H1 (cell line): ENCODE data around the gene PTPRCAP. TPM values are rescaled to one million over a fixed set of nuclear protein-coding genes. Genes with fewer than 3 reads are reported as not detected.

Experiments used
- CTCF ChIA-PET: fragments of 300-600 bp; sonication (Branson Sonifier 250); formaldehyde crosslinking; loops from one replicate; lab custom pipeline; 2021; ENCODE audit not compliant: partially characterized antibody; lab: Charles Lee
- POLR2A ChIA-PET: fragments of 300-600 bp; sonication (Branson Sonifier 250); formaldehyde crosslinking; loops from one replicate; lab custom pipeline; 2021; ENCODE audit warnings: inconsistent platforms; ENCODE audit not compliant: partially characterized antibody; lab: Charles Lee
- DNase-seq, 2 experiments: peaks; one replicate each; pipeline versions ENCODE4 v3.0.0 to v3.0.0-alpha.2; 2010 to 2022; ENCODE audit warnings: low spot score in 2 of 2, low read depth in 1 of 2, mixed read lengths in 1 of 2
- FAIRE-seq: peaks from 2 replicates; lab custom pipeline; 2011; peaks lifted over from hg19 to GRCh38; lab: Jason Lieb, UNC
- H2AFZ ChIP-seq: 2 replicates; pipeline ENCODE4 v1.8.1; 2012; ENCODE audit warnings: low read length, inconsistent platforms
- H2AK5ac ChIP-seq: 2 replicates; pipeline ENCODE4 v1.6.1; 2013; ENCODE audit warnings: low read depth, low read length
- H2BK120ac ChIP-seq: replicated peaks from 2 replicates; pipeline ENCODE3; 2013; ENCODE audit warnings: low read depth, low read length, inconsistent platforms
- H2BK12ac ChIP-seq: 2 replicates; pipeline ENCODE4 v1.6.1; 2013; ENCODE audit warnings: low read depth, low read length
- H2BK15ac ChIP-seq: 2 replicates; pipeline ENCODE4 v1.6.1; 2013; ENCODE audit warnings: low read length
- H2BK20ac ChIP-seq: 2 replicates; pipeline ENCODE4 v1.6.1; 2013; ENCODE audit warnings: low read length
- H2BK5ac ChIP-seq: 2 replicates; pipeline ENCODE4 v1.6.1; 2013; ENCODE audit warnings: low read depth, low read length
- H3K14ac ChIP-seq: 2 replicates; pipeline ENCODE4 v1.6.1; 2013; ENCODE audit warnings: inconsistent platforms; ENCODE audit not compliant: insufficient read length
- H3K18ac ChIP-seq: 2 replicates; pipeline ENCODE4 v1.6.1; 2013; ENCODE audit warnings: low read length; ENCODE audit errors: extremely low read depth
- H3K23ac ChIP-seq: 2 replicates; pipeline ENCODE4 v1.6.1; 2013; ENCODE audit warnings: inconsistent platforms; ENCODE audit not compliant: insufficient read length
- H3K23me2 ChIP-seq: 2 replicates; pipeline ENCODE4 v1.6.1; 2013; ENCODE audit warnings: low read depth, low read length
- H3K27ac ChIP-seq: 2 replicates; pipeline ENCODE4 v1.6.1; 2011; ENCODE audit warnings: low read depth, low read length, inconsistent platforms
- H3K27me3 ChIP-seq, 4 experiments: replicated peaks in 1 of 4; 1 replicate in 1 of 4; 2 replicates in 3 of 4; pipeline versions ENCODE4 v1.6.1 to v1.8.1; 2011 to 2013; ENCODE audit warnings: low read length in 3 of 4, mild to moderate bottlenecking in 3 of 4, inconsistent platforms in 2 of 4, mixed read lengths in 2 of 4, moderate library complexity in 1 of 4; ENCODE audit not compliant: control insufficient read depth in 3 of 4, insufficient read depth in 3 of 4; ENCODE audit errors: extremely low read depth in 1 of 4
- H3K36me3 ChIP-seq, 4 experiments: 2 replicates each; pipeline versions ENCODE4 v1.6.1 to v1.8.1; 2011 to 2013; ENCODE audit warnings: mild to moderate bottlenecking in 4 of 4, low read length in 3 of 4, moderate library complexity in 2 of 4, control low read depth in 1 of 4, inconsistent platforms in 1 of 4; ENCODE audit not compliant: insufficient read depth in 4 of 4, control insufficient read depth in 2 of 4
- H3K4ac ChIP-seq: replicated peaks from 2 replicates; pipeline ENCODE3; 2013; ENCODE audit warnings: low read length, low read depth, mixed read lengths, inconsistent platforms; ENCODE audit not compliant: insufficient read length
- H3K4me1 ChIP-seq, 4 experiments: replicated peaks in 1 of 4; 1 replicate in 1 of 4; 2 replicates in 3 of 4; pipeline versions ENCODE4 v1.6.1 to v1.8.1; 2011 to 2013; ENCODE audit warnings: low read length in 3 of 4, inconsistent platforms in 2 of 4, mixed read lengths in 1 of 4; ENCODE audit not compliant: insufficient read depth in 4 of 4, control insufficient read depth in 3 of 4
- H3K4me2 ChIP-seq, 2 experiments: 2 replicates each; pipeline versions ENCODE4 v1.6.1 to v1.8.1; 2011 to 2013; ENCODE audit warnings: low read depth in 2 of 2, low read length in 2 of 2, control low read depth in 1 of 2, inconsistent platforms in 1 of 2, mild to moderate bottlenecking in 1 of 2; ENCODE audit not compliant: insufficient read depth in 1 of 2
- H3K4me3 ChIP-seq, 4 experiments: fragments of 200-600, 300-600 bp in 1 of 4; sonication (generic), shearing (Covaris generic), sonication (Bioruptor Twin) in 1 of 4; 2 replicates each; pipeline versions ENCODE4 v1.5.1 to v1.8.1; 2011 to 2016; ENCODE audit warnings: low read length in 4 of 4, low read depth in 3 of 4, control low read depth in 2 of 4, inconsistent platforms in 2 of 4, mild to moderate bottlenecking in 2 of 4, mixed read lengths in 1 of 4, moderate library complexity in 1 of 4; ENCODE audit not compliant: insufficient read depth in 2 of 4; ENCODE audit errors: extremely low read depth in 1 of 4
- H3K56ac ChIP-seq: replicated peaks from 2 replicates; pipeline ENCODE3; 2013; ENCODE audit warnings: low read depth, mild to moderate bottlenecking, mixed read lengths, low read length, inconsistent platforms; ENCODE audit not compliant: insufficient read length
- H3K79me1 ChIP-seq: 2 replicates; pipeline ENCODE4 v1.6.1; 2013; ENCODE audit warnings: low read depth, low read length, control low read depth
- H3K79me2 ChIP-seq, 2 experiments: 2 replicates each; pipeline versions ENCODE4 v1.6.1 to v1.8.1; 2012 to 2013; ENCODE audit warnings: low read length in 2 of 2, mild to moderate bottlenecking in 2 of 2, inconsistent platforms in 1 of 2; ENCODE audit not compliant: insufficient read depth in 2 of 2, control insufficient read depth in 1 of 2
- H3K9ac ChIP-seq, 4 experiments: replicated peaks in 1 of 4; 1 replicate in 1 of 4; 2 replicates in 3 of 4; pipeline versions ENCODE4 v1.6.1 to v1.8.1; 2011 to 2013; ENCODE audit warnings: low read depth in 3 of 4, low read length in 3 of 4, control low read depth in 2 of 4, mild to moderate bottlenecking in 2 of 4, moderate library complexity in 2 of 4, inconsistent platforms in 1 of 4; ENCODE audit errors: extremely low read depth in 1 of 4
- H3K9me3 ChIP-seq, 2 experiments: 2 replicates each; pipeline versions ENCODE4 v1.6.1 to v1.8.1; 2012 to 2013; ENCODE audit warnings: mild to moderate bottlenecking in 2 of 2, moderate library complexity in 2 of 2, control low read depth in 1 of 2, inconsistent platforms in 1 of 2, low read depth in 1 of 2, low read length in 1 of 2, mixed read lengths in 1 of 2; ENCODE audit not compliant: insufficient read depth in 2 of 2
- H4K20me1 ChIP-seq, 2 experiments: replicated peaks in 1 of 2; 2 replicates each; pipeline versions ENCODE3 to v1.8.1; 2011 to 2013; ENCODE audit warnings: inconsistent platforms in 2 of 2, low read length in 2 of 2, mild to moderate bottlenecking in 1 of 2; ENCODE audit not compliant: insufficient read depth in 2 of 2, control insufficient read depth in 1 of 2
- H4K5ac ChIP-seq: 2 replicates; pipeline ENCODE4 v1.6.1; 2013; ENCODE audit warnings: low read length, low read depth, mixed read lengths, inconsistent platforms; ENCODE audit not compliant: insufficient read length
- H4K8ac ChIP-seq: 2 replicates; pipeline ENCODE4 v1.8.0; 2013; ENCODE audit warnings: mild to moderate bottlenecking, moderate library complexity, low read length, inconsistent platforms; ENCODE audit not compliant: insufficient read depth; ENCODE audit errors: extremely low read depth
- H4K91ac ChIP-seq: replicated peaks from 2 replicates; pipeline ENCODE3; 2013; ENCODE audit warnings: low read length, mixed read lengths, inconsistent platforms; ENCODE audit not compliant: insufficient read length
- CHD1 ChIP-seq: IDR thresholded peaks from 2 replicates; pipeline ENCODE4 v1.6.1; 2012; ENCODE audit warnings: low read depth, low read length, improper control_type of control experiment
- KDM5A ChIP-seq: fragments of 200-600 bp; IDR thresholded peaks from 2 replicates; pipeline ENCODE4 v1.7.1; 2012; ENCODE audit warnings: mild to moderate bottlenecking, low read length, inconsistent platforms, mixed read lengths
- POU5F1 ChIP-seq: IDR thresholded peaks from 2 replicates; pipeline ENCODE4 v1.6.1; 2011; ENCODE audit warnings: low read depth, mild to moderate bottlenecking, low read length, moderate library complexity
- SAP30 ChIP-seq: fragments of 300-600 bp; sonication (generic); IDR thresholded peaks from 2 replicates; pipeline ENCODE4 v1.7.1; 2012; ENCODE audit warnings: low read length, moderate library complexity, mild to moderate bottlenecking, inconsistent platforms; ENCODE audit not compliant: insufficient read depth, insufficient replicate concordance
- TAF1 ChIP-seq: IDR thresholded peaks from 2 replicates; pipeline ENCODE4 v1.6.1; 2011; ENCODE audit warnings: mild to moderate bottlenecking, low read depth, low read length
- WGBS, 2 experiments: shearing (Covaris generic) in 1 of 2; methylation state at CpG; one replicate each; pipeline versions ENCODE4 v1.1.6 to v1.1.7; 2013 to 2015; ENCODE audit warnings: low lambda C conversion rate in 2 of 2, mixed read lengths in 2 of 2, inconsistent platforms in 1 of 2, low coverage in 1 of 2, missing lambda C conversion rate in 1 of 2; ENCODE audit not compliant: insufficient replicate concordance in 2 of 2, insufficient coverage in 1 of 2, insufficient read length in 1 of 2; ENCODE audit errors: extremely low coverage in 1 of 2, missing lambda C conversion rate in 1 of 2; 5-methylcytosine and 5-hydroxymethylcytosine counted together
- polyA plus RNA-seq, 7 experiments: library from polyadenylated mRNA; depleted of rRNA in 3 of 7; stranded (reverse) in 5 of 7; unstranded in 2 of 7; fragments of >200 nt in 5 of 7; fragments of 200-250 nt in 2 of 7; gene quantifications; 1 replicate in 5 of 7; 2 replicates in 1 of 7; 4 replicates in 1 of 7; pipeline versions ENCODE4 v1.2.1 to v1.2.3, GENCODE V29; 2011 to 2013; ENCODE audit warnings: missing spikeins in 2 of 7, mixed read lengths in 2 of 7
- total RNA-seq: library from RNA; stranded (reverse); fragmentation: NEBNext Ultra II Directional; extraction: Animal tissue kit (Norgen Biotek cat#: 25700); gene quantifications from 2 replicates; pipeline ENCODE4 v1.2.1, GENCODE V29; 2021

The PTPRCAP gene
- total and polyA plus RNA-seq, 2 of the 8 experiments (the other 6 are each of a cell fraction or from before 2014, with no cell fraction given), result 0.78 to 6.7 TPM

GRCh38 chr11:67449116-67449844 lies 11.8 kb upstream of the PTPRCAP start:
- POLR2A ChIA-PET, result interaction anchor here (0.8 to 1.4 kb wide), 6 partner anchors 10 to 40 kb away, joined by 3 to 7 read pairs (median 4); partner anchors contain the start of gene RPS6KB2
- Histone ChIP-seq H2AFZ (no peak overlapping the region), H2AK5ac (no peak overlapping the region), H4K91ac (no peak overlapping the region), H2BK20ac (no peak overlapping the region), H3K27me3 (no peaks in the 10 kb centered on the region), H4K5ac (no peak overlapping the region), H3K36me3 (no peaks in the 10 kb centered on the region), H3K23me2 (no peaks in the 10 kb centered on the region), H2BK12ac (no peak overlapping the region), H3K4me2 (no peak overlapping the region), H3K79me1 (no peaks in the 10 kb centered on the region), H3K4me1 (no peaks in the 10 kb centered on the region), H3K4me3 (no peak overlapping the region), H3K9me3 (no peaks in the 10 kb centered on the region), H3K56ac (no peak overlapping the region), H3K27ac (no peak overlapping the region), H2BK15ac (no peak overlapping the region), H4K8ac (no peak overlapping the region), H3K14ac (no peak overlapping the region), H2BK5ac (no peak overlapping the region), H3K79me2 (no peaks in the 10 kb centered on the region), H3K18ac (no peak overlapping the region), H3K9ac (no peak overlapping the region), H2BK120ac (no peak overlapping the region), H3K4ac (no peak overlapping the region), H3K23ac (no peak overlapping the region), H4K20me1 (no peaks in the 10 kb centered on the region)
- FAIRE-seq, result no peak
- no peak for DNase-seq
- CTCF ChIA-PET, result interaction anchor here (0.6 to 1.3 kb wide), 4 partner anchors 18 to 206 kb away, joined by 3 to 4 read pairs (median 3); partner anchors contain the start of gene PPP1CA
- 96% methylated on average over 9 of the region's 9 CpGs; no CpG with 5 or more reads in 1 of the 2 experiments for WGBS, 2 experiments
- TF ChIP-seq SAP30 (no peak), TAF1 (no peak), POU5F1 (no peak), CHD1 (no peak), KDM5A (no peak)
